SU-DHL-6 (cell line): ENCODE data around the gene OLFM1.

Source experiments
- EZH2phosphoT487 ChIP-seq: fragments of 200-600 bp; sonication (generic), shearing (Covaris generic); conservative IDR thresholded peaks from 2 replicates; pipeline ENCODE4 v1.6.1; 2018; ENCODE audit warnings: mild to moderate bottlenecking, antibody characterized with exemption, low read length, moderate library complexity, mixed read lengths
- TF ChIP-seq, protein P1 (sequence below): fragments of 200-600 bp; sonication (generic); IDR thresholded peaks from one replicate; pipeline ENCODE4 v1.5.1; 2017; ENCODE audit warnings: antibody characterized with exemption, mild to moderate bottlenecking, low read length, moderate library complexity; ENCODE audit not compliant: insufficient read depth, poor library complexity, severe bottlenecking

DNA sequence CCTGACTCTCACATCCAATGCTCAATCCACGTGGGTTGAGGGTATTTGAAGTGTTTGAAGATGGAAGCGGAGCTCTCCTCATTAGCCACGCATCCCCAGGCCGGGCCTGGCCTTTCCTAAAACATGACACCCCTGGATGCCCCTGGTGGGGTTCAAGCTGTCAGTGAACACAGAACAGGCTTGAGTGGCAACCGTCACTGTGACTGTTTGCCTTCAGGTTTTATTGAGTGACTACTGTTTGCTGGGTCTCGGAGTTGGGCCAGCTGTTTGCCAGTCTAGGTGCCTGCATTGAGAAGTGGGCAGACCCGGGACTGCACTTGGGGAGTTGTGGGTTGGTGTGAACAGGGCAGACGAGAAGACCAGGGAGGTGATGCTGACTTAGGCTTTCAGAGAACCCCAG, 7.8 kb upstream of the OLFM1 start:
- TF ChIP-seq, protein P1, sequence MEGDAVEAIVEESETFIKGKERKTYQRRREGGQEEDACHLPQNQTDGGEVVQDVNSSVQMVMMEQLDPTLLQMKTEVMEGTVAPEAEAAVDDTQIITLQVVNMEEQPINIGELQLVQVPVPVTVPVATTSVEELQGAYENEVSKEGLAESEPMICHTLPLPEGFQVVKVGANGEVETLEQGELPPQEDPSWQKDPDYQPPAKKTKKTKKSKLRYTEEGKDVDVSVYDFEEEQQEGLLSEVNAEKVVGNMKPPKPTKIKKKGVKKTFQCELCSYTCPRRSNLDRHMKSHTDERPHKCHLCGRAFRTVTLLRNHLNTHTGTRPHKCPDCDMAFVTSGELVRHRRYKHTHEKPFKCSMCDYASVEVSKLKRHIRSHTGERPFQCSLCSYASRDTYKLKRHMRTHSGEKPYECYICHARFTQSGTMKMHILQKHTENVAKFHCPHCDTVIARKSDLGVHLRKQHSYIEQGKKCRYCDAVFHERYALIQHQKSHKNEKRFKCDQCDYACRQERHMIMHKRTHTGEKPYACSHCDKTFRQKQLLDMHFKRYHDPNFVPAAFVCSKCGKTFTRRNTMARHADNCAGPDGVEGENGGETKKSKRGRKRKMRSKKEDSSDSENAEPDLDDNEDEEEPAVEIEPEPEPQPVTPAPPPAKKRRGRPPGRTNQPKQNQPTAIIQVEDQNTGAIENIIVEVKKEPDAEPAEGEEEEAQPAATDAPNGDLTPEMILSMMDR = no peak
- TF ChIP-seq EZH2phosphoT487 = no peak
